GM19099 (cell line): Measurements from ENCODE around the gene SIGLEC6.

Experiments used
- POLR2A ChIP-seq: IDR thresholded peaks from 3 replicates; pipeline ENCODE4 v1.6.1; 2011; ENCODE audit warnings: low read depth; ENCODE audit not compliant: insufficient read length; ENCODE audit errors: extremely low read depth

Gene SIGLEC6

DNA sequence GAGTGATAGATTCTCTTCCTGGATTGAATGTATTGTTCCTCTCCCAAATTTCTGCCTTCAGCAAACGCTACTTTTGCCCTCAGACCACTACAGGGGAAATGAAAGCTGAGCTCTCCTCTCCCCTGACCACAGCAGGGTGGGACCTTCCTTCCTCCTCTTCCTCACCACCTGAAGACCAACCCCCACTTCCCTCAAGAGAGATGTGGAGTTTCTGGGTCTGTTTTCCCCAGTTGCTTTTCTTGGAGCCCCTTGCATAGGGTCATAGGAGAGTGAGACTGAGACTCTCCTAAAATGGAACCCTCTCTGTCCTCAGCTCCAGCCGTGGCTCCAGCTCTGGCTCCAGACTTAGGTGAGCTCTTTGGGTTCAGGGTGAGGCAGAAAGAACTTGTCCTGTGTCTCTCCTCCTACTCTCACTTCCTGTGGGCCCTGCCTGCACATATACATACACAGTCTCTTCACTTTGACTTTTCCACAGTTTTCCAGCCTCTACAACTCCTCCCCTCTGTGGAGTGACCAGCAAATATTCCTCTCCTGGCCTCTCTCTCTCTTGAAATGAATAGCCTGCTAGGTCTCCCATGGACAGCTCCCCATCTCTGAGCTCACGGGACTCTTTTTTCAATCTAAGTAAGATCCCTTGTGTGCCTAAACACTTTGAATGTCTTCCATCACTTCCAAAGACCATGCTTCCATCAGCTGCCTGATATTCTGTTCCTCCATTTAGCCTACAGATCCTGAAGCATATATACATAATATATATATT is 20.4 kb upstream of the SIGLEC6 start:
- no peak for TF ChIP-seq POLR2A

DNA sequence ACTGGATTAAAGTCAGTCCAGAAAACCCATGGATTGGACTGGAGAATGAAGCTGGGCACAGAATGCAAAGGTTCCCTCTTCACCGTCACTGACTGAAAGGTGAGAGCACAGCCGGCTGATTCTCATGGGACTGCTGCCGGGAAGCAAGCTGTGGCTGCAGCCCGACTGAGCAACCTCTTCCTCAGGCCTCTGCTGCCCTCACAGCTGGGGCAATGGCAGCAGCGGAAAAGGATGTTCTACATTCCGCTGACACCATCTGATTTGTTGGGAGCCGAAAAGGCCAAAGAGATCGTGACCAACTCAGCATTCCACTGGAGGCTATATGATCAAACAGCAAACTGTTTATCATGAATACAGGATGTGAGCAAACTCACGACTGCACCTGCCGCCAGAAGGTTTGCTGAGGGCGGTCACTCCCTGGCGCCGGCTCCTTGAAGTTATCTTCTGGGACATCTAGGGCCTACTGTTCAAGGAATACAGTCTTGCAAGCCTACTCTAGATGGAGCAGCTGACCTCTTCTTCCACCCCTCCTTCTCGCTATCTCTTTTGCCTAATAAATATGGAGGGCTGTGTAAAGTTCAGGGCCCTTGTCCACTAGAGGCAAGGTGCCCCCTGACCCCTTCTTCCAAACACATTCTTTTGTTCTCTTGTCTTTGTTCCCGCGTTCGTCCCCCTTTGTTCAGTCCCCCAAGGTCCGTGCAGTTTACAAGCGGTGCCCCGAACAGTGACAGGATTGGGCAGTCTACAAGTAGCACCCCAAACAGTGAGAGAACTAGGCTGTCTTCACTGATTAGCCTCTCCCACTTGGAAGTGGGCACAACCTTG is 19.6 kb upstream of the SIGLEC6 start:
- no peak for TF ChIP-seq POLR2A

GRCh38 chr19:51549533-51550324 is 18.3 kb upstream of the SIGLEC6 start:
- no peak for TF ChIP-seq POLR2A

DNA sequence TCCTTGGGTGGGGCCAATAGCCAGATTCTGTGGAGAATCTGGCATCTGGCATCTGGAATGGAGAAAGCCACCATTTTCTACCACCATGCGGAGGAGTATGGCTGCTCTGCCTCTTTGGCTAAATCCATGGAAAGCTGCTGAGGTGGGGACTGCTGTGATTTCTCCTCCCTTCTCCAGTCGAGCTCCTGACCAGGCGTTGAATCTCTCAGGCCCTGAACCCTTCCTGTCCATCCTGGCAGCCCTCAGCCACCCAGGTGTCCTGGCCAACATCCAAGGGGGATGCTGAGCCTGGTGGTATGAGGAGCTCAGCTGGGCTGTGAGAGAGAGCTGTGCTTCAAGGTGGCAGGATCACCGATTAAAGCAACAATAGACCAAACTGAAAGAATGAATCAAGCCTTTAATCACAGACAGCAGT is 17.4 kb upstream of the SIGLEC6 start:
- no peak for TF ChIP-seq POLR2A

DNA sequence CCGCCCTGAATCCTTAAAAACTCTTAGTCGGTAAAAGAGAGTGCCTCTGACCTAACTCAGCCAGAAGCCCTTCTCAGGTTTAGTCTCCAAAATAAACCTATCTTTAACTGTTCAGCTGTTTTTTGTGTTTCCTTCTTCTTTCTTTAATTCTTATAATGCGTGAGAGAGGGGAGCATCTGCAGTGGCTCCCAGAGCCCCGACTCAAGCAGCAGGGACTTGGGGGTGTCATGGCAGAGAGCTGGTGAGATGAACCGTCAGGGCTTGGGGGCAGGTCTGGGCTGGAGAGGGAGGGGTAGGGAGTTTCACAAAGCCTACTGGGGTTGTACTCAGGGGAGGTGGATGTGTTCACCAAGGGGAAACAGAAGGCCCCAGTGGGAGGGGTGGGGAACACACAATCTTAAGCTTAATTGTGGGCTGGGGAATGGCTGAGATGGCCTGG is 16.8 kb upstream of the SIGLEC6 start:
- TF ChIP-seq POLR2A: no peak

- TF ChIP-seq POLR2A: no peak
These were observed 16.1 kb upstream of the SIGLEC6 start for GRCh38 chr19:51547397-51548212.

DNA sequence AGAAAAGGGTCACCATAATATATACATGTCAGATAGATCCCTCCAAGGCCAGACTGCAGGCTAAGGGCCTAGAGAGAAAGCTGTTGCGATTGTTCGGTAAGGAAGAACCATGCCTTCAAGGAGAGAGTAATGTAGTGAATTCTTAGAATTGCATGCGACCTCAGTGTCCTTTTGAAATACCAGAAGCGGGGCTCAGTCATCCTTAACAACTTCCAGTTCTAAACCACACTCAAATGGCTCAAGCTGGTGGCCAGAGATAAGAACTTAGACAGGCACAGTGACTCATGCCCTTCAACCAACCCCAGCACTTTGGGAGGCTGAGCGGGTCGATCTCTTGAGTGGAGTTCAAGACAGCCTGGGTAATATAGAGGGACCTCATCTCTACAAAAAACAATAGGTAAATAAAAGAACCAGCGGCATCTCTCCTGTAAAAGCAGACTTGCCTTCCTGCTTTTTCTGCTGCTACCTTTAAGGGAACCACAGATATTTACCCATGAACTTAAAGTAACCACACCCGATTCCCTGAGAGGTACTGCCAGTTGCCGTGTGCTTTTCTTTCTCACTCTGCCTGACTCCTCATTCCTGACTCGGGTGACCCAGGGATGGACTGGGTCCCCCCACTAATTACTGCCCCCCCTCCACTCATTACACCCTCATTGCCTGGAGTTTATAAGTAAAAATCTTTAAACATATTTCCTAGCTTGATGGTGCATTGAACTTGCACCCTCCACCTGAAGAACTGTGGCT is 15.4 kb upstream of the SIGLEC6 start:
- no peak for TF ChIP-seq POLR2A

GRCh38 chr19:51546107-51546649 is 14.7 kb upstream of the SIGLEC6 start:
- TF ChIP-seq POLR2A: no peak

- no peak for TF ChIP-seq POLR2A
These were observed 12.6 kb upstream of the SIGLEC6 start for GRCh38 chr19:51544038-51544437.

GRCh38 chr19:51542699-51543098 is 11.2 kb upstream of the SIGLEC6 start:
- TF ChIP-seq POLR2A: no peak

- TF ChIP-seq POLR2A: no peak
These were observed 10.2 kb upstream of the SIGLEC6 start for GRCh38 chr19:51541458-51542357.

GRCh38 chr19:51539821-51540366 is 8.4 kb upstream of the SIGLEC6 start:
- TF ChIP-seq POLR2A: no peak
